CD4-positive, CD25-positive, alpha-beta regulatory T cell (primary cell): ENCODE data around the gene RASGRP4. TPM values are rescaled to one million over a fixed set of nuclear protein-coding genes. Genes with fewer than 3 reads are reported as not detected.

Experiments used
- ATAC-seq, 2 donors: fragments of 150-1000 bp; cut with Tn5 transposase; one replicate each; pipeline ENCODE4 v1.10.0; 2021; ENCODE audit warnings: low read depth in 2 of 2, moderate number of reproducible peaks in 2 of 2, moderate library complexity in 1 of 2
- DNase-seq, 3 donors: peaks; one replicate each; pipeline versions ENCODE4 v3.0.0 to v3.0.0-alpha.2; 2012 to 2022; ENCODE audit warnings: mixed read lengths in 1 of 3
- H3K27ac ChIP-seq: one replicate; pipeline ENCODE4 v1.7.0; 2013; ENCODE audit warnings: mild to moderate bottlenecking, low read length; ENCODE audit not compliant: insufficient read depth, poor library complexity, severe bottlenecking
- H3K27me3 ChIP-seq: one replicate; pipeline ENCODE4 v1.7.0; 2013; ENCODE audit warnings: low read length; ENCODE audit not compliant: control insufficient read depth, insufficient read depth
- H3K36me3 ChIP-seq: one replicate; pipeline ENCODE4 v1.7.0; 2013; ENCODE audit warnings: mild to moderate bottlenecking, low read length, moderate library complexity; ENCODE audit not compliant: control insufficient read depth, insufficient read depth
- H3K4me1 ChIP-seq: 2 replicates; pipeline ENCODE4 v1.7.0; 2013; ENCODE audit warnings: mild to moderate bottlenecking, low read length; ENCODE audit not compliant: insufficient read depth, control insufficient read depth, poor library complexity, severe bottlenecking
- H3K4me3 ChIP-seq: one replicate; pipeline ENCODE4 v1.7.0; 2013; ENCODE audit warnings: low read depth, mild to moderate bottlenecking, low read length, moderate library complexity
- H3K9me3 ChIP-seq, 2 experiments: 1 replicate in 1 of 2; 2 replicates in 1 of 2; pipeline ENCODE4 v1.7.0; 2013; ENCODE audit warnings: low read length in 2 of 2, mild to moderate bottlenecking in 1 of 2, moderate library complexity in 1 of 2; ENCODE audit not compliant: control insufficient read depth in 2 of 2
- H3K27ac Mint-ChIP-seq, 3 donors: one replicate each; pipeline ENCODE4 v1.8.0; 2020 to 2022; ENCODE audit warnings: mild to moderate bottlenecking in 3 of 3, mixed read lengths in 3 of 3, moderate library complexity in 2 of 3
- H3K27me3 Mint-ChIP-seq: one replicate; pipeline ENCODE4 v1.8.0; 2022; ENCODE audit warnings: mild to moderate bottlenecking, mixed read lengths
- H3K36me3 Mint-ChIP-seq: one replicate; pipeline ENCODE4 v1.8.0; 2020; ENCODE audit warnings: mixed read lengths
- H3K4me1 Mint-ChIP-seq, 4 donors: one replicate each; pipeline ENCODE4 v1.8.0; 2020 to 2022; ENCODE audit warnings: mixed read lengths in 4 of 4, mild to moderate bottlenecking in 1 of 4
- H3K4me3 Mint-ChIP-seq, 4 donors: one replicate each; pipeline ENCODE4 v1.8.0; 2020 to 2022; ENCODE audit warnings: mild to moderate bottlenecking in 4 of 4, mixed read lengths in 4 of 4, moderate library complexity in 3 of 4
- H3K9me3 Mint-ChIP-seq, 7 donors: one replicate each; pipeline ENCODE4 v1.8.0; 2020 to 2022; ENCODE audit warnings: mixed read lengths in 7 of 7, mild to moderate bottlenecking in 3 of 7, moderate library complexity in 2 of 7
- polyA plus RNA-seq, 4 donors: library from polyadenylated mRNA; unstranded; fragments of 300-500 nt; fragmentation: Illumina TruSeq; gene quantifications; one replicate each; pipeline ENCODE4 v1.2.3, GENCODE V29; 2021
- total RNA-seq: library from RNA; stranded (reverse); gene quantifications from one replicate; pipeline ENCODE4 v1.2.3, GENCODE V29; 2022

RASGRP4 gene
- total and polyA plus RNA-seq, 5 donors from 2014 or later = 1.6 to 10.9 (median 6.7) TPM

GRCh38 chr19:38453596-38453995, 27.6 kb upstream of the RASGRP4 start:
- Histone ChIP-seq H3K27ac (no peak overlapping the region), H3K27me3 (no peaks in the 10 kb centered on the region), H3K4me1 (no peaks in the 10 kb centered on the region), H3K4me3 (no peak overlapping the region), H3K36me3 (no peaks in the 10 kb centered on the region), H3K9me3 (no peaks in the 10 kb centered on the region)
- Mint-ChIP-seq H3K27me3 (no peaks in the 10 kb centered on the region), H3K4me1 (peaks cover 0 to 4% (median under 1%) of the 10 kb centered on the region in 4 donors), H3K4me3 (no peak overlapping the region), H3K27ac (peak overlapping the region in 1 of 3 donors; percentile 7), H3K36me3 (peaks cover 17% of the 10 kb centered on the region), H3K9me3 (peaks cover 0 to 5% (median 0%) of the 10 kb centered on the region in 7 donors)
- no peak for DNase-seq
- no peak for ATAC-seq

GRCh38 chr19:38452430-38453366, 26.7 kb upstream of the RASGRP4 start:
- Mint-ChIP-seq H3K4me3 (no peak overlapping the region), H3K4me1 (peaks cover 0 to 4% (median under 1%) of the 10 kb centered on the region in 4 donors), H3K9me3 (peaks cover 0 to 5% (median 0%) of the 10 kb centered on the region in 7 donors), H3K27ac (no peak overlapping the region), H3K27me3 (no peaks in the 10 kb centered on the region), H3K36me3 (peaks cover 15% of the 10 kb centered on the region)
- Histone ChIP-seq H3K4me3 (no peak overlapping the region), H3K27ac (no peak overlapping the region), H3K4me1 (no peaks in the 10 kb centered on the region), H3K36me3 (no peaks in the 10 kb centered on the region), H3K9me3 (no peaks in the 10 kb centered on the region), H3K27me3 (no peaks in the 10 kb centered on the region)
- ATAC-seq = no peak
- DNase-seq = peak in 1 of 3 donors; percentile 41

- Mint-ChIP-seq H3K4me3 (no peak overlapping the region), H3K36me3 (peaks cover 7% of the 10 kb centered on the region), H3K27ac (no peak overlapping the region), H3K4me1 (no peaks in the 10 kb centered on the region), H3K27me3 (no peaks in the 10 kb centered on the region), H3K9me3 (peaks cover 0 to 3% (median 0%) of the 10 kb centered on the region in 7 donors)
- H3K27ac ChIP-seq = no peak overlapping the region
- H3K27me3 ChIP-seq = no peaks in the 10 kb centered on the region
- H3K4me1 ChIP-seq = no peaks in the 10 kb centered on the region
- H3K4me3 ChIP-seq = no peak overlapping the region
- H3K36me3 ChIP-seq = no peaks in the 10 kb centered on the region
- DNase-seq = no peak
- ATAC-seq = no peak
- no peaks in the 10 kb centered on the region for H3K9me3 ChIP-seq
Observed at GRCh38 chr19:38451629-38452028, 25.6 kb upstream of the RASGRP4 start.

- H3K4me1 Mint-ChIP-seq = no peaks in the 10 kb centered on the region
- no peaks in the 10 kb centered on the region for H3K27me3 Mint-ChIP-seq
- peaks cover 0 to 3% (median 0%) of the 10 kb centered on the region in 7 donors for H3K9me3 Mint-ChIP-seq
- H3K4me3 ChIP-seq = no peak overlapping the region
- no peak overlapping the region for H3K27ac Mint-ChIP-seq
- H3K9me3 ChIP-seq = no peaks in the 10 kb centered on the region
- H3K27ac ChIP-seq = no peak overlapping the region
- H3K4me1 ChIP-seq = no peaks in the 10 kb centered on the region
- ATAC-seq = no peak
- H3K36me3 ChIP-seq = no peaks in the 10 kb centered on the region
- no peaks in the 10 kb centered on the region for H3K27me3 ChIP-seq
- no peak overlapping the region for H3K4me3 Mint-ChIP-seq
- peaks cover 7% of the 10 kb centered on the region for H3K36me3 Mint-ChIP-seq
- DNase-seq = no peak
Observed at GRCh38 chr19:38451036-38451435, 25.0 kb upstream of the RASGRP4 start.

- peaks cover 7% of the 10 kb centered on the region for H3K36me3 Mint-ChIP-seq
- ATAC-seq = no peak
- H3K27ac ChIP-seq = no peak overlapping the region
- H3K36me3 ChIP-seq = no peaks in the 10 kb centered on the region
- no peak for DNase-seq
- no peaks in the 10 kb centered on the region for H3K27me3 ChIP-seq
- H3K4me3 Mint-ChIP-seq = peak overlapping the region in 1 of 4 donors; percentile 55
- H3K9me3 Mint-ChIP-seq = peaks cover 0 to 3% (median 0%) of the 10 kb centered on the region in 7 donors
- H3K4me1 ChIP-seq = no peaks in the 10 kb centered on the region
- peaks cover 0 to 2% (median 0%) of the 10 kb centered on the region in 4 donors for H3K4me1 Mint-ChIP-seq
- H3K27ac Mint-ChIP-seq = peak overlapping the region in 1 of 3 donors; percentile 55
- H3K4me3 ChIP-seq = no peak overlapping the region
- H3K9me3 ChIP-seq = no peaks in the 10 kb centered on the region
- H3K27me3 Mint-ChIP-seq = no peaks in the 10 kb centered on the region
Observed at GRCh38 chr19:38449518-38449917, 23.5 kb upstream of the RASGRP4 start.

- ATAC-seq (no peak), DNase-seq (no peak)
- H3K9me3 ChIP-seq = no peaks in the 10 kb centered on the region
- Mint-ChIP-seq H3K36me3 (peaks cover 7% of the 10 kb centered on the region), H3K4me3 (no peak overlapping the region), H3K4me1 (peaks cover 0 to 2% (median 0%) of the 10 kb centered on the region in 4 donors), H3K27ac (no peak overlapping the region), H3K27me3 (no peaks in the 10 kb centered on the region), H3K9me3 (peaks cover 0 to 3% (median 0%) of the 10 kb centered on the region in 7 donors)
- no peaks in the 10 kb centered on the region for H3K4me1 ChIP-seq
- no peak overlapping the region for H3K4me3 ChIP-seq
- no peaks in the 10 kb centered on the region for H3K27me3 ChIP-seq
- no peak overlapping the region for H3K27ac ChIP-seq
- no peaks in the 10 kb centered on the region for H3K36me3 ChIP-seq
Observed at GRCh38 chr19:38448225-38448624, 22.2 kb upstream of the RASGRP4 start.

- DNase-seq (no peak), ATAC-seq (no peak)
- H3K9me3 Mint-ChIP-seq = peaks cover 0 to 3% (median 0%) of the 10 kb centered on the region in 7 donors
- Histone ChIP-seq H3K36me3 (no peaks in the 10 kb centered on the region), H3K27me3 (no peaks in the 10 kb centered on the region), H3K4me1 (no peaks in the 10 kb centered on the region), H3K4me3 (no peak overlapping the region), H3K27ac (no peak overlapping the region), H3K9me3 (no peaks in the 10 kb centered on the region)
- H3K36me3 Mint-ChIP-seq = peaks cover 7% of the 10 kb centered on the region
- no peak overlapping the region for H3K4me3 Mint-ChIP-seq
- H3K27ac Mint-ChIP-seq = no peak overlapping the region
- H3K4me1 Mint-ChIP-seq = peaks cover 0 to 3% (median 1%) of the 10 kb centered on the region in 4 donors
- no peaks in the 10 kb centered on the region for H3K27me3 Mint-ChIP-seq
Observed at GRCh38 chr19:38445362-38445761, 19.3 kb upstream of the RASGRP4 start.
